ENCODE results near the gene TRIM10.
"Not testable (repeated sequence)": the region's sequence is repeated elsewhere in the genome, so short reads cannot be mapped to it uniquely, and the experiment has no call there.

TRIM10 gene

GRCh38 chr6:30121446-30122366, 39.3 kb downstream of the TRIM10 start:
- no peak overlapping the region for H3K4me3 ChIP-seq (ENCODE audit: low read depth, low read length)
- no peak for DNase-seq
- TF ChIP-seq, protein P1, sequence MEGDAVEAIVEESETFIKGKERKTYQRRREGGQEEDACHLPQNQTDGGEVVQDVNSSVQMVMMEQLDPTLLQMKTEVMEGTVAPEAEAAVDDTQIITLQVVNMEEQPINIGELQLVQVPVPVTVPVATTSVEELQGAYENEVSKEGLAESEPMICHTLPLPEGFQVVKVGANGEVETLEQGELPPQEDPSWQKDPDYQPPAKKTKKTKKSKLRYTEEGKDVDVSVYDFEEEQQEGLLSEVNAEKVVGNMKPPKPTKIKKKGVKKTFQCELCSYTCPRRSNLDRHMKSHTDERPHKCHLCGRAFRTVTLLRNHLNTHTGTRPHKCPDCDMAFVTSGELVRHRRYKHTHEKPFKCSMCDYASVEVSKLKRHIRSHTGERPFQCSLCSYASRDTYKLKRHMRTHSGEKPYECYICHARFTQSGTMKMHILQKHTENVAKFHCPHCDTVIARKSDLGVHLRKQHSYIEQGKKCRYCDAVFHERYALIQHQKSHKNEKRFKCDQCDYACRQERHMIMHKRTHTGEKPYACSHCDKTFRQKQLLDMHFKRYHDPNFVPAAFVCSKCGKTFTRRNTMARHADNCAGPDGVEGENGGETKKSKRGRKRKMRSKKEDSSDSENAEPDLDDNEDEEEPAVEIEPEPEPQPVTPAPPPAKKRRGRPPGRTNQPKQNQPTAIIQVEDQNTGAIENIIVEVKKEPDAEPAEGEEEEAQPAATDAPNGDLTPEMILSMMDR (IDR thresholded peaks at IDR 0.05; ENCODE audit: low read depth, low read length), result no peak

GRCh38 chr6:30118691-30119090, 42.3 kb downstream of the TRIM10 start:
- H3K4me3 ChIP-seq (ENCODE audit: low read depth, low read length); H3K27ac ChIP-seq; H3K36me3 ChIP-seq; DNase-seq; H3K9me3 ChIP-seq (ENCODE audit: severe bottlenecking): not testable (repeated sequence)
- H3K27me3 ChIP-seq (ENCODE audit: insufficient read depth, low read depth, severe bottlenecking), result peaks cover 96% of the 10 kb centered on the region

More at GRCh38 chr6:30121446-30122366, 39.3 kb downstream of the TRIM10 start:
- H3K36me3 ChIP-seq, result no peaks in the 10 kb centered on the region
- H3K27me3 ChIP-seq (ENCODE audit: insufficient read depth, low read depth, severe bottlenecking), result peaks cover 96% of the 10 kb centered on the region
- no peaks in the 10 kb centered on the region for H3K9me3 ChIP-seq (ENCODE audit: severe bottlenecking)
- no peak overlapping the region for H3K27ac ChIP-seq

DNA sequence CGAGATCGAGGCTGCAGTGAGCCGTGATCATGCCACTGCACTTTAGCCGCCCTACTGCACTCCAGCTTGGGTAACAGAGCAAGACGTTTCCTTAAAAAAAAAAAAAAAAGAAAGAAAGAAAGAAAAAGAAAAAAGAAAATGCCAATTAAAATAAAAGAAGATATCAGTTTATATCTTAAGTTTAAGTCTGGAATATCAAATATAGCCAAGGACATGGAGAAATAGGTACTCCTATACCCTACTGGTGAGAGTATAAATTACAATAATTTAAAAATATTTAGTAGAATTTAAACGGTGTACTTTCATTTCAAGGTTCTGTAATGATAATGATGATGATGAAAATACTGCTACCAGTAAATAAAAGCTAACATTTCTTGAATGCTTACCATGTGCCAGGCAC, 44.3 kb downstream of the TRIM10 start:
- TF ChIP-seq, protein P1 (IDR thresholded peaks at IDR 0.05; ENCODE audit: low read depth, low read length), result no peak
- no peaks in the 10 kb centered on the region for H3K9me3 ChIP-seq (ENCODE audit: severe bottlenecking)
- no peak for DNase-seq

GRCh38 chr6:30113841-30114240, 47.2 kb downstream of the TRIM10 start:
- peaks cover 3% of the 10 kb centered on the region for H3K9me3 ChIP-seq (ENCODE audit: severe bottlenecking)
- peaks cover 100% of the 10 kb centered on the region for H3K27me3 ChIP-seq (ENCODE audit: insufficient read depth, low read depth, severe bottlenecking)
- no peak overlapping the region for H3K4me3 ChIP-seq (ENCODE audit: low read depth, low read length)
- TF ChIP-seq, protein P1 (IDR thresholded peaks at IDR 0.05; ENCODE audit: low read depth, low read length), result no peak
- no peak overlapping the region for H3K27ac ChIP-seq
- no peak for DNase-seq
- H3K36me3 ChIP-seq, result no peaks in the 10 kb centered on the region

More for the DNA sequence above, 44.3 kb downstream of the TRIM10 start:
- Histone ChIP-seq H3K27me3 (ENCODE audit: insufficient read depth, low read depth, severe bottlenecking) (peaks cover 97% of the 10 kb centered on the region), H3K4me3 (ENCODE audit: low read depth, low read length) (no peak overlapping the region), H3K36me3 (no peaks in the 10 kb centered on the region), H3K27ac (no peak overlapping the region)

DNA sequence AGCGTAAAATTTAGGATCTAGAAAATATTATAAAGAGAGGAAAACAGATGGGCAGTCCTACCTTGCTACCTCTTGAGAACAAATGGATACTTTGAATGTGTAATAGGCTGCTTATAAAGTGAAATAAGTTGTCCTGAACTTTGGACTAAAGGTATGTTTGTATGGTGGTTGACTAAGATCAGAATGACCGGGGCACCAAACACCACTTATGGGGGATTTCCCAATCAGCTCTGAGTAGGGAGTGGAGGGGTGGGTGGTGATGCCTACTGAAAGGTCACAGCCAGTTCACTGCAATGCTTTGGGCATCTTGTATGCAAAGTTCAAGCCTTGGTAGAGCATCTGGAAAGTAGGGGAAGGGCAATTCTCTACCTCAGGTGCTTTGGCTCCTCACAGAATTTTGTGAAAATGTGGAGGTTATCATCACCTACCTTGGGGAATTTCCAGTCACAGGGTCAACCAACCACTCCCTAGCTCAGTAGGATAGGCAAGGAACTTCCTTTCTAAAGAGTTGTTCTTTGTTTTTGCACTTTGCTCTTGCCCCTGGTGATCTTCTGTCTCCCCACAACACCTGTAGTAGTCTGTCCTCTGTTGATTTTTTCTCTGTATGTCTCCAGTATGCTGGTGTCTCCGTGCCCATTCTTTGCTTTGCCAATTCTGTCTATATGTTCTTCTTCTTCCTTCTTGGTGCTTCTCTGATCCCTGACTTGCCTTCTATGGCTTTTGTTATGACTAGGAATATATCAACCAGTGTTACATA, 47.8 kb downstream of the TRIM10 start, which contains the start of gene TRIM31:
TRIM31 (minus strand) TSS at position 88 of the 757 bp plus-strand sequence. CDS start 285 bp downstream, outside the sequence.
- H3K27ac ChIP-seq, result no peak within 1 kb of the TSS
- no peaks in the 10 kb centered on the region for H3K36me3 ChIP-seq
- H3K4me3 ChIP-seq (ENCODE audit: low read depth, low read length), result no peak within 1 kb of the TSS
- DNase-seq, result no peak
- peaks cover 100% of the 10 kb centered on the region for H3K27me3 ChIP-seq (ENCODE audit: insufficient read depth, low read depth, severe bottlenecking)
- peaks cover 3% of the 10 kb centered on the region for H3K9me3 ChIP-seq (ENCODE audit: severe bottlenecking)
- TF ChIP-seq, protein P1 (IDR thresholded peaks at IDR 0.05; ENCODE audit: low read depth, low read length), result no peak

Measured in WERI-Rb-1 (cell line).